Activated T-helper 1 cell treated with anti-CD3 and anti-CD28 coated beads, Interleukin-12 subunit alpha, Interleukin-12 subunit beta, Interleukin-2, Interleukin-4 antibody, amounts not matched to agents 30 ng/mL and 10 ng/mL and 1 ng/mL, durations not matched to agents 14 hours and 24 hours and 36 hours (primary cell): ENCODE results near the gene FAM53A. TPM values are rescaled to one million over a fixed set of nuclear protein-coding genes. Genes with fewer than 3 reads are reported as not detected.
"Not testable (repeated sequence)": the region's sequence is repeated elsewhere in the genome, so short reads cannot be mapped to it uniquely, and the experiment has no call there.

Experiments used
- DNase-seq: peaks from one replicate; pipeline ENCODE4 v3.0.0; 2021; ENCODE audit warnings: low spot score
- H3K27ac Mint-ChIP-seq: one replicate; pipeline ENCODE4 v1.8.0; 2021; ENCODE audit warnings: mild to moderate bottlenecking, mixed read lengths
- H3K27me3 Mint-ChIP-seq: one replicate; pipeline ENCODE4 v1.8.0; 2022; ENCODE audit warnings: mild to moderate bottlenecking, moderate library complexity, mixed read lengths; ENCODE audit not compliant: insufficient read depth
- H3K36me3 Mint-ChIP-seq: one replicate; pipeline ENCODE4 v1.8.0; 2021; ENCODE audit warnings: low read depth, mixed read lengths
- H3K4me1 Mint-ChIP-seq: one replicate; pipeline ENCODE4 v1.8.0; 2021; ENCODE audit warnings: low read depth, mixed read lengths
- H3K4me3 Mint-ChIP-seq: one replicate; pipeline ENCODE4 v1.8.0; 2021; ENCODE audit warnings: mild to moderate bottlenecking, moderate library complexity, mixed read lengths
- H3K9me3 Mint-ChIP-seq: one replicate; pipeline ENCODE4 v1.8.0; 2021; ENCODE audit warnings: mixed read lengths
- intact Hi-C: fragments of 100-400 bp; cut with micrococcal nuclease; formaldehyde crosslinking; loops from one replicate; pipeline ENCODE4 v1.15.1; 2024
- total RNA-seq: library from RNA; stranded (reverse); gene quantifications from 2 replicates; pipeline ENCODE4 v1.2.3, GENCODE V29; 2022

FAM53A gene
- total RNA-seq, 1 donor from 2014 or later: 2.5 TPM

- intact Hi-C loops, H3K4me3 Mint-ChIP-seq, H3K4me1 Mint-ChIP-seq, H3K27me3 Mint-ChIP-seq, H3K36me3 Mint-ChIP-seq, H3K27ac Mint-ChIP-seq, H3K9me3 Mint-ChIP-seq, DNase-seq: not testable (repeated sequence)
Observed at GRCh38 chr4:1671011-1671410, 13.1 kb downstream of the FAM53A start.

DNA sequence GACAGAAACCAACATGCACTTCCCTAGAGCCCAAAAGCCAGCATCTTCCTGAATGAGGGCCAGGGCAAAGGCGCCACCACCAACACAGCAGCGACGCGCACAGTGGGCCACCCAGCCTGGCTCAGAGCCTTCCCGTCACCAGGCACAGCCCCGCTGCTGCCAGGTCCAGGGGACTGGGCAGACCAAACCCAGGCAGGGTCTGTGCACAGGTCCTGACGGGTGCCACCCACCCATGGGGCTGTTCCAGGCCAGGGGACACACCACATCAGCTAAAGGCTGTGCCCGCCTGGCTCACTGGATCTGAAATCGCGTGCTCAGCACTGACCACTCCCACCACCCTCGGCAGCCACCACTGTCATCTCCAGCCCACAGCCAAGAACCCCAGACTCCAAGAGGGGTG is 13.8 kb downstream of the FAM53A start:
- Mint-ChIP-seq H3K4me1 (no peaks in the 10 kb centered on the region), H3K4me3 (no peak overlapping the region), H3K9me3 (no peaks in the 10 kb centered on the region), H3K36me3 (no peaks in the 10 kb centered on the region), H3K27ac (no peak overlapping the region), H3K27me3 (no peaks in the 10 kb centered on the region)
- no peak for DNase-seq
- intact Hi-C loops: no loop called here

GRCh38 chr4:1669850-1670249 is 14.3 kb downstream of the FAM53A start:
- no peak overlapping the region for H3K4me3 Mint-ChIP-seq
- H3K27me3 Mint-ChIP-seq: no peaks in the 10 kb centered on the region

GRCh38 chr4:1669270-1669669 is 14.8 kb downstream of the FAM53A start:
- H3K36me3 Mint-ChIP-seq: no peaks in the 10 kb centered on the region
- H3K4me1 Mint-ChIP-seq: no peaks in the 10 kb centered on the region
- H3K9me3 Mint-ChIP-seq: no peaks in the 10 kb centered on the region
- intact Hi-C loops: no loop called here
- no peaks in the 10 kb centered on the region for H3K27me3 Mint-ChIP-seq
- no peak overlapping the region for H3K4me3 Mint-ChIP-seq
- no peak overlapping the region for H3K27ac Mint-ChIP-seq
- DNase-seq: no peak

More at GRCh38 chr4:1669850-1670249, 14.3 kb downstream of the FAM53A start:
- no peaks in the 10 kb centered on the region for H3K36me3 Mint-ChIP-seq
- intact Hi-C loops: no loop called here
- no peaks in the 10 kb centered on the region for H3K9me3 Mint-ChIP-seq
- no peak for DNase-seq
- H3K27ac Mint-ChIP-seq: no peak overlapping the region
- H3K4me1 Mint-ChIP-seq: no peaks in the 10 kb centered on the region

GRCh38 chr4:1668488-1668840 is 15.6 kb downstream of the FAM53A start:
- Mint-ChIP-seq H3K9me3 (no peaks in the 10 kb centered on the region), H3K27ac (no peak overlapping the region), H3K36me3 (no peaks in the 10 kb centered on the region), H3K4me3 (no peak overlapping the region), H3K4me1 (no peaks in the 10 kb centered on the region), H3K27me3 (no peaks in the 10 kb centered on the region)
- DNase-seq: no peak
- intact Hi-C loops: no loop called here

DNA sequence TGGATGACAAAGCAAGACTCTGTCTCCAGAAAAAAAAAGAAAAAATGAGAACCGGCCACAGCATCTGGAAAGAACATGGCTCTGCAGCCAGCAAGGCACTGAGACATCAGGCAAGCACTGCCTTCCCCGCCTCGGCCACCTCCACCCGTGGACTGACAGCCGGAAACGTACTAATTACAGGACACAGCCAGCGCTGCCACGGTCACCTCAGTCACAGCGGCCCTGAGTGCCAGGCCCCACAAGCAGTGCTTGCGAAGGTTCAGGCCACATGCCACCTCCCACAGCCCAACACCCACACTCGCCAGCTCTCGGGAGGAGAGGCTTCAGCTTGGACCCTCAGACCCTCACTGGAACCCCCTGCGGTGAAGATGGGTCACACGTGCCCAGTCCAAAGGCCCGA is 16.8 kb downstream of the FAM53A start:
- no peaks in the 10 kb centered on the region for H3K9me3 Mint-ChIP-seq
- no peak for DNase-seq
- H3K27ac Mint-ChIP-seq: no peak overlapping the region
- intact Hi-C loops: no loop called here
- H3K4me1 Mint-ChIP-seq: no peaks in the 10 kb centered on the region
- H3K4me3 Mint-ChIP-seq: no peak overlapping the region
- no peaks in the 10 kb centered on the region for H3K27me3 Mint-ChIP-seq
- H3K36me3 Mint-ChIP-seq: no peaks in the 10 kb centered on the region

GRCh38 chr4:1666391-1666790 is 17.7 kb downstream of the FAM53A start:
- no peak overlapping the region for H3K4me3 Mint-ChIP-seq
- no peaks in the 10 kb centered on the region for H3K9me3 Mint-ChIP-seq
- no peak for DNase-seq
- H3K4me1 Mint-ChIP-seq: no peaks in the 10 kb centered on the region
- H3K36me3 Mint-ChIP-seq: no peaks in the 10 kb centered on the region
- H3K27me3 Mint-ChIP-seq: no peaks in the 10 kb centered on the region
- H3K27ac Mint-ChIP-seq: no peak overlapping the region
- intact Hi-C loops: no loop called here

GRCh38 chr4:1664141-1664540 is 20.0 kb downstream of the FAM53A start:
- intact Hi-C loops: no loop called here

GRCh38 chr4:1663549-1663948 is 20.6 kb downstream of the FAM53A start:
- no peaks in the 10 kb centered on the region for H3K36me3 Mint-ChIP-seq
- no peaks in the 10 kb centered on the region for H3K27me3 Mint-ChIP-seq
- no peaks in the 10 kb centered on the region for H3K9me3 Mint-ChIP-seq
- no peak for DNase-seq
- H3K4me1 Mint-ChIP-seq: no peaks in the 10 kb centered on the region
- no peak overlapping the region for H3K4me3 Mint-ChIP-seq
- intact Hi-C loops: no loop called here
- no peak overlapping the region for H3K27ac Mint-ChIP-seq

More at GRCh38 chr4:1664141-1664540, 20.0 kb downstream of the FAM53A start:
- Mint-ChIP-seq H3K4me1 (no peaks in the 10 kb centered on the region), H3K27me3 (no peaks in the 10 kb centered on the region), H3K4me3 (no peak overlapping the region), H3K27ac (no peak overlapping the region), H3K9me3 (no peaks in the 10 kb centered on the region), H3K36me3 (no peaks in the 10 kb centered on the region)
- no peak for DNase-seq

DNA sequence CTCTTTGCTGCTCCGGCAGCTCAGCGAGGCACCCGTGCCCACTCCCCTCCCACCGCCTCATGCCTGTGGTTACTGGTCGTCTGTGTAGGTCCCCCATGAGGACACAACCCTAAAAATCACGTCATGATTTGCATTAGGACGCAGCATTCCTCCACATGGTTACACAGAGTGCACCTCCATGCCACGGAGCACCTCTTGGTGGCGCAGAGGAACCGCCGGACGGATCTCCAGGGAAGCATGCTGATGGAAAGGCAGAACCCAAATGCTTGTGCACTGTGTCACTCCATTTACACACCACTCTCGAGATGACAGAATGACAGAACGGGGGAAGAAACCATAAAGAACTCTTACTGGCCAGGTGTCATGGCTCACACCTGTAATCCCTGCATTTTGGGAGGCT is 22.4 kb downstream of the FAM53A start:
- Mint-ChIP-seq H3K27ac (no peak overlapping the region), H3K4me1 (no peaks in the 10 kb centered on the region), H3K36me3 (no peaks in the 10 kb centered on the region), H3K4me3 (no peak overlapping the region), H3K27me3 (no peaks in the 10 kb centered on the region), H3K9me3 (no peaks in the 10 kb centered on the region)
- no peak for DNase-seq
- intact Hi-C loops: no loop called here

- Mint-ChIP-seq H3K27ac (no peak overlapping the region), H3K27me3 (no peaks in the 10 kb centered on the region), H3K4me1 (no peaks in the 10 kb centered on the region), H3K4me3 (no peak overlapping the region), H3K9me3 (no peaks in the 10 kb centered on the region), H3K36me3 (no peaks in the 10 kb centered on the region)
- DNase-seq: no peak
- intact Hi-C loops: no loop called here
Observed at GRCh38 chr4:1660948-1661677, 23.0 kb downstream of the FAM53A start.

- Mint-ChIP-seq H3K36me3 (no peaks in the 10 kb centered on the region), H3K4me3 (no peak overlapping the region), H3K27ac (no peak overlapping the region), H3K4me1 (no peaks in the 10 kb centered on the region), H3K9me3 (no peaks in the 10 kb centered on the region), H3K27me3 (no peaks in the 10 kb centered on the region)
- intact Hi-C loops: no loop called here
- DNase-seq: no peak
Observed at GRCh38 chr4:1659104-1660043, 24.7 kb downstream of the FAM53A start.

DNA sequence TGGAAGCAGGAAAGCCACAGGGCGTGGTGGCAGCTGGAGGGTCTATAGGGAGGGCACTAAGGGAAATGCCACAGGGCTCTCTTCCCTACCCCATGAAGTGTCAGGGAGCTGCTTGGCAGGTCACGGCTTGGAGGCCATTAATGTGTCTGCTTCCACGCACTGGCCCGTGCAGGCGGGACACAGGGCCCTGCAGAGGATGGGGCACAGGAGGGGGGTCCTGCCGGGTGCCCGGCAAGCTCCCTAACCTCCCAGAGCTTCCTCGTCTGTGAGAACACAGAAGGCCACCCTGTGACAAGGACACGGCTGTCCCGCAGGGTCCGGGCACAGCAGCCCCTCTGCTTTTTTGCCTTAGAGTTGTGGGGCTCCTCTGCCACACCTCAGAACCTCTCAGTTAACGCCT is 25.5 kb downstream of the FAM53A start:
- H3K36me3 Mint-ChIP-seq: no peaks in the 10 kb centered on the region

More for the DNA sequence above, 25.5 kb downstream of the FAM53A start:
- no peaks in the 10 kb centered on the region for H3K4me1 Mint-ChIP-seq
- H3K4me3 Mint-ChIP-seq: no peak overlapping the region
- no peaks in the 10 kb centered on the region for H3K27me3 Mint-ChIP-seq
- intact Hi-C loops: no loop called here
- no peak overlapping the region for H3K27ac Mint-ChIP-seq
- H3K9me3 Mint-ChIP-seq: no peaks in the 10 kb centered on the region
- no peak for DNase-seq
